ENCODE data around the gene SYCE3.
"Not testable (repeated sequence)": the region's sequence is repeated elsewhere in the genome, so short reads cannot be mapped to it uniquely, and the experiment has no call there.

GRCh38 chr22:50520184-50520583 is 42.5 kb downstream of the SYCE3 start:
- TF ChIP-seq EZH2phosphoT487 (conservative IDR thresholded peaks at IDR 0.05; ENCODE audit: low read length); CTCF (IDR thresholded peaks at IDR 0.05; ENCODE audit: insufficient read depth, low read length, poor library complexity, severe bottlenecking): not testable (repeated sequence)
